GM18498 (cell line): ENCODE measurements around the gene PTGDS.

ENCODE experiments used
- ATAC-seq: cut with Tn5 transposase; IDR thresholded peaks from one replicate; pipeline ENCODE4 v1.9.1; 2021; ENCODE audit warnings: mild to moderate bottlenecking, moderate library complexity; ENCODE audit not compliant: unreplicated experiment

The PTGDS gene

DNA sequence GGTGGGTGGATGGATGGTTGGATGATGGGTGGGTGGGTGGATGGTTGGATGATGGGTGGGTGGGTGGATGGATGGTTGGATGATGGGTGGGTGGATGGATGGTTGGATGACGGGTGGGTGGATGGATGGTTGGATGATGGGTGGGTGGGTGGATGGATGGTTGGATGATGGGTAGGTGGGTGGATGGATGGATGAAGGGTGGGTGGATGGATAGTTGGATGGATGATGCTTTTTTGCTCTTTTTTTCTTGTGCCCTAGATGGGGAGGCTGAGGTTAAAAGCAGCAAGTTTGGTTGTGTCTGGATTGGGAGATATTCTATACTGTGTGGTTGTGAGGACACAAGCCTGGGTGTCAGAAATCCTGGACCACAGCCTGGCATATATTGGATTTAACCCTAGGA, 19.8 kb upstream of the PTGDS start:
- ATAC-seq = no peak

DNA sequence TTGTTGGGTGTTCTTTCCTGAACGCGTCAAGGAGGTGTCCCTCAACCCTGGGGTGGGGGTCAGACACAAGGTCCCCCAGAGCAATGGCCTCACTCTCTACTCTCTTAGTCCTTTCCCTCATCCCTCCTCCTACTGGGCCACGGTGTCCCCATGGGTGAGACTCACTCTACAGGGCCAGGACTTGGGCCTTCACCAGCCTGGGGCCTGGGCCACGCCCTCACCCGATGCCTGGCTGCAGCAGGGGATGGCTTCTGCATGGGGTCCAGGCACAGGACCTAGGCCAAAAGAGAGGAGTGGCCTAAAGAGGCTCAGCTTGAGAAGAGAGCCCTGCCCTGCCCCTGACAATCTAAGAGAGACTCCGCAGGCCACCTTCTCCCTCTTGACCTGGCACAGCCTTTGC, 19.4 kb upstream of the PTGDS start:
- ATAC-seq = no peak

DNA sequence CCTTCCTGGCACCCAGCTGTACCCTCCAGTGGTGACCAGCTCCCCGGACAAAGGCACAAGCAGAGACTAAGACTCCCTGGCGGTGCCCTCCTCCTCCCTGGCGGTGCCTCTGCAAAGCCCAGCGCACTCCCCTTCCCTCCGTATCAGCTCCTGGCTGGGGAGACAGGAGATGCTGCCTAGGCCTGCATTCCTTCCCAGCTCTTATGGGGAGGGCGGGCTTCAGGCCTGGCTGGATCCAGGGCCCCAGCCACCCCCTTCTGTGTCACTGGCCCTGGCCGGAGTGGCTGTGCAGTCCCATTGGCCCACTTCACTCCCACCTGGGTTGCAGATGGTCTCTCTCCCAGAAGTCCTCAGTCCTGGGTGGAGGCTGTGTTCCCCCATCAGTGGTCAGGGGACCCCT, 18.8 kb upstream of the PTGDS start:
- ATAC-seq = no peak

DNA sequence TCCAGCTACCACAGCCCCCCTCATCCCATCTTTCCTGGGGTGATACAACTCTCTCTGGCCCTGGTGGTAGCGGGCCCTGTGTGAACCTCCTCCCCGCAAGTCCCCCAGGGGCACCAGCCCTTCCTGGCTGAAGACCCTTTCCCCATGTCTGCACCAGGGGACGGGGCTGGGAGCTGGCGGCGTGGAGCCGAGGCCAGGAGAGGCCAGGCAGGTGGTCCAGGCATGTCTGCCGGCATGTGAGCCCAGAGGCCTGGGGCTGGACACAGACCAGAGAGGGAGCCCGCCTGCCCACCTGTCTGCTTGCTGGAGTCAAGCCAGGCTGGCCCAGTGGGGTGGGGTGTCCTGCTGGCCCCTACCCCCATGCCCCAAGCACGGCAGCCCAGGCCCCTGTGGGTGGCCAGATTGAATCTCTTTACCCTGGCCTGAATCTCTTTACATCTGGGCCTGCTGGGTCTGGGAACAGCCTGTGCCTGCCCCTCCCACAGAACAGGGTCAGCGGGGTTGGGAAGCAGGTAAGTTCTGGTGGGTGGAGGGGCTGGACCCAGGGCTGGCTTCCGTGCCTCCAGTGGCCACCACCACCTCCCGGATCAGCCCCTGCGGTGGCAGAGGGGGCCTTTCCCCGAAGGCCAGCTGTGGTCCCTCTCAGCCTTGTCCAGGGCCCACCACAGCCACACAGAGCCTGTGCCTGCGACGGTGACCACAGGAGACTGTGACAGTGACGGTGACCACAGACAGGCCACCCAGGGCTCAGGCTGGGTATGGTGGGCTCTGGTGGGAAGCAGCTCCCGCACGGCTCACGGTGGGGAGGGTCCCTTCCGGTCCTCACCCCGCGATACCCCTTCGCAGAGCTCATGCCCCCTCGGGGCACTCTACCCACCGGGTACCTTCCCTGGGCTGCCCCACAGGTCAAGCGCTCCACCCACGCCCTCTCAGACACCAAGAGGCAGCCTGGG, 18.1 kb upstream of the PTGDS start:
- ATAC-seq = no peak

DNA sequence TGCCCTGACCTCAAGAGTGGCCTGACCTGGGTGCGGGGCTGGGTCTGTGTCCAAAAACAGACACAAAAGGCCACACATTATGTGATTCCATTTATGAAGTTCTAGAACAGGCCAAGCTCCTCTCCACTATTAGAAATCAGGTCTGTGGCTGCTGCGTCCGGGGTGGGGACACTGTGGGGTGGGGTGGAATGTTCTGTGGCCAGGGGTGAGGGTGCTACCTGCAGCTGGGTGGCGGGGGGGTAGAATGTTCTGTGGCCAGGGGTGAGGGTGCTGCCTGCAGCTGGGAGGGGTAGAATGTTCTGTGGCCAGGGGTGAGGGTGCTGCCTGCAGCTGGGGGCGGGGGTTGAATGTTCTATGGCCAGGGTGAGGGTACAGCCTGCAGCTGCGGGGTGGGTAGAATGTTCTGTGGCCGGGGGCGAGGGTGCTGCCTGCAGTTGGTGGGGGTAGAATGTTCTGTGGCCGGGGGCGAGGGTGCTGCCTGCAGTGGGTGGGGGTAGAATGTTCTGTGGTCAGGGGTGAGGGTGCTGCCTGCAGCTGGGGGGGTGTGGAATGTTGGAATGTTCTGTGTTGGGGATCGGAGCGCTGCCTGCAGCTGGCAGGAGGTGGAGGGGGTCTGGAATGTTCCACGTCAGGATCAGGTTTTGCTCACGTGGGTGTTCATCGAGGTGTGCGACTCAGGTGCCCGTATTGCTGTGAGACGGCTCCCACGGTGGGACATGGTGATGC, 16.9 kb upstream of the PTGDS start:
- ATAC-seq = no peak

DNA sequence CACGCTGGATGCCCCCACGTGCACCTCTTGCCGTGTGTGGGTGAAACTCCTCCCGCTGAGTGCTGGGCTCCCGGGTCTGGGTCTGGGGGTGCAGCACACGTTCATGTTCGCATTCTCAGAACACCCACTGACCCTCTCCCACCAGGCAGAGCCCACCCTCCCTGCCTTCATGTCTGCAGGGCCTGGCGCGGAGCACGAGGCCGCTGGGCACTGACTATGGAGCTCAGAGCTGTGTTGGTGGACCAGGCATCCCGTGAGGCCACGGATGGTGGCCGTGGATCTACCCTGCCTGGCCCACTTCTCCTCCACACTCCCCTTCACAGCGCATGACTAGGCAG, 16.4 kb upstream of the PTGDS start:
- no peak for ATAC-seq

DNA sequence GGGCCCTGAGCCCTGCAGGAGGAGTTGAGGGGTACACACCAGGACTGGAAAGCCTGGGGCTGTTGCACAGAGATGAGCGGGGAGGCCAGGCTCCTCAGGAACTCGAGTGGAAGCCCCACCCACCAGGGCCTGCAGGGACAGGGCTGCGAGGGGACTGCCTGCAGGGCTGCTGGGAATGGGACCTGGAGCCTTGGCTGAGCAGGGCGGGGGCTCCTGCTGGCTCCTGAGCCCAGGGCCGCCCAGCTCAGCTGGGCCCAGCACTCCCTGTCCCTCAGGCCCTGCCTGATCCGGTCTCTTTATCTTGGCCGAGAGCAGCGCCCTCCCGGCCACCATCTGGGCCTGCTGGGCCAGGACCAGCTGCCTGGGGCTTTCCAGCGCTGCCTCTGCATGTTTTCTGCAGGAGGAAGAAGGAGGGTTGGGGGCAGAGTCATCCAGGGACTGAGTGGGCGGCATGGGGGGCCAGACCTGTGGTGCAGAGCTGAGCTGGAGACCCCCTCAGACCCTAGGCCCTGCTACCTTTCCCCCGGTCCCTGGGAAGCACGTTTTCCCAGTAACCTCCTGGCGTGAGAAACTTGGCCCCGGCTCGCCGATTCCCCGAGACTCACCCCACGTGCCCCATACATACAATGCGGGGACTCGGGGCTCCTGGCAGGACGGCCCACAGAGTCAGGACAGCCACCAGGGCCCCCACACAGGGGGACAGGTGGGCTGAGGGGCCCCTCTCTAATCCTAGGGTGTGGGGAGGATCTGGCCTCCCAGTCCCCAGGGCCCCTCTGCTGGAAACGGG, 15.8 kb upstream of the PTGDS start:
- no peak for ATAC-seq

DNA sequence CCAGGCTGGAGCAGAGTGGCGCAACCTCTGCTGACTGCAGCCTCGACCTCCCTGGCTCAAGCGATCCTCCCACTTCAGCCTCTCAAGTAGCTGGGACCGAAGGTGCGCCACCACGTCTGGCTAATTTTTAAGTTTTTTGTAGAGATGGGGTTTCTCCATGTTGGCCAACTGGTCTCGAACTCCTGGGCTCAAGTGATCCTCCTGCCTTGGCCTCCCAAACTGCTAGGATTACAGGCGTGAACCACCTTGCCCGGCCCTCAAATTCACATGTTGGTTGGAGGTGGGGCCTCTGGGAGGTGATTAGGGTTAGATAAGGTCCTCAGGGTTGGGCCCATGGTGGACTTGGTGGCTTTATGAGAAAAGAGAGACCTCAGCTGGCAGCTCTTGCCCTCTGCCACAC, 15.1 kb upstream of the PTGDS start:
- no peak for ATAC-seq

DNA sequence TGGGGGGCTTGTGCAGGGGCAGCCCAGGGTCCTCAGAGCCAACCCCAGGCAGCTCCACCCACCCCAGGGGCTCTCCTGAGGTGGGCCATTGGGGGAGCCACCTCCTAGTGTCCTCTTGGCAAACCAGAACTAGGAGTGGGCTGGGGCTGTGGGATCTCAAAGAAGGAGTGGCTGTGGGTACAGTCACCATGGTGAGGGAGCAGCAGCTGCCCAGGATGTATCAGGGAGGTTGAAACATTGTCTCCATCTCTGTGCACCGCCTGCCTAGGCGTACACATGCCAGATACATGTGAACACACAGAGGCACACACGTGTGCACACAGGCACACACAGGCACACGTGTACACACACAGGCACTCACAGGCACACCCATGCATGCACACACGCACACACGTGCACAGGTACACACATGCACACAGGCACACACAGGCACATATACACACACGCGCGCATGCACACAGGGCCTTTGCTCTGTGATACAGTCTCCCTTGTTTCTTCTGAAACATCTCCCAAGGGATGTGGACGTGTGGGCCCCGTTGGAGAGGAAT, 14.5 kb upstream of the PTGDS start:
- no peak for ATAC-seq

DNA sequence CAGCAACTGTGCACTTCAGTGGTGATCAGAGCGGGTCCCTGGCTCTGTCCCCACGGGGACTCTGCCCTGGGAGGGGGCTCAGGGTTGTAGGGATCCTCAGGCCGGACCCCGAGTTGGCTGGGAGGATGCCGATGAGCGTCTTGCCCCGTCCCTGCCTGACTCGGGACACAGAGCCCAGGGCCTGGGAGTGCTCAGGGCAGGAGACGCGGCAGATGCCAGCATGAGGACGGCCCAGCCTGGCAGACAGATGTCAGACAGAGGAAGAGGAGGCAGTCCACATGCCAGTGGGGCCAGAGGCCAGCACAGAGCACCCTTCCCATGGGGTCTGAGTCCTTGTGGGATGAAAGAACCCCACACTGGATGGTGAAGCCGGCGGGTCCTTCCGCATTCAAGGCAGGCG, 14.0 kb upstream of the PTGDS start:
- no peak for ATAC-seq

DNA sequence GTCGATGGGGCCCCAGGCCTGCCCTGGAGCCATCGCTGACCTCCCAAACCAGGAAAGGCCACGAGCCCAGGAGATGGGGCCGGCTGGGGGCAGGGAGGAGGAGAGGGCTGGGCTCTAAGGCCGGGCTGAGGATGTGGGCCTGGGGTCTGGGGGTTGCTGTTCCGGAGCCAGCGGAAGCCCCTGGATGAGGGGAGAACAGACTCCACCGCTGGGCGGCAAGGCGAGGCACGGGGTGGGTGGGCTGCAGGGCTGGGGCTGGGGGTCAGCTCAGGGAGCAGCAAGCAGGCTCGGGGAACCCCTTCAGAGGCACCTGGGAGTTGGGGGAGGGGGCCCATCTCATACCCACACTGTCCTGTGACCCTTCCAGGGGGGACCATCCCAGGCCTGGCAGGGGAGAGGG, 13.6 kb upstream of the PTGDS start:
- ATAC-seq = no peak

DNA sequence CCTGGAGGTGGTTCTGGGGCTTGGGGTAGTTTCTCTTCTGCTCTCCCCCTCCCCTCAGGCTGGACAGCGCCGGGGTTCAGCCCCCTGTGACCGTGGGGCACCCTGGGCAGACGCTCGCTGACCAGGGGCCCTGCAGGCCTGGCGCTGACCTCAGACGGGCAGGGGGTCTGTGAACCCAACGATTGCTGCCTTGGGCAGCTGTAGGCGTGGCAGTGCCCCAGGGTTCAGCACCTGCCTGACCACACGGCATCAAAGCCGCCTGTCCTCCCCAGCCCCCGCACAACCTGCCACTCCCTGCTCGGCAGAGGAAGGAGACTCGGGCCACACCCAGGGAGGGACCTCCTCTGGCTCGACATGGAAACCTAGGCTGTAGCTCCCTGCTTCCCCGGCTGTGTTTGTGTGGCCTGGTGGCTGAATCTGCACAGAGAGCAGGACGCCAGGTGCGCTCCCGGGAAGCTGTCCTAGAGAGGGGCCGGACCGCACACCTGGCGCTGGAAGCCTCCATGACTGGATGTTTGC, 13.1 kb upstream of the PTGDS start:
- ATAC-seq = no peak

DNA sequence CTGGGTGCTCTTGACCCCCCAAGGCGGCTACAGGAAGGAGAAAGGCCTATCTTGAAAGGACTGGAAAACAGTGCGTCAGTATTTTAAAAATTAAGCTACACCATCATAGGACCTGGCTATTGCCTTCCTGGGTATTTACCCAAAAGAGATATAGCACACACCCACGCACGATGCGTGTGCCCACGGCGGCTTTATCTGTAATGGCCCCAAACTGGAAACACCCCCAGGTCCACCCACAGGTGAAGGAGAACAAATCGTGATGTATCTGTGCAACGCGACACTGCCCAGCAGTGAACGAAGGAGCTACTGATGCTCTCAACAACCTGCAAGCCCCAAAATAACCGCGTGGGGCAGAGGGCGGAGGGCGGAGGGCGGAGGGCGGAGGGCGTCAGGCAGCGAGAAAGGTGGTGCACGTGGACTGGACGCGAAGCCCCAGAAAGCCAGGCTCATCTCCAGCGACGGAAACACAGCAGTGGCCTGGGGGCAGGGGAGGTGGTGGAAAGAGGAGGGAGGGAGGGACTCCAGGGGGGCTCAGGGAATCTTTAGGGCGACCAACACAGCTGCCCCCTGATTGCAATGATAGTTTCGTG, 12.4 kb upstream of the PTGDS start:
- no peak for ATAC-seq

DNA sequence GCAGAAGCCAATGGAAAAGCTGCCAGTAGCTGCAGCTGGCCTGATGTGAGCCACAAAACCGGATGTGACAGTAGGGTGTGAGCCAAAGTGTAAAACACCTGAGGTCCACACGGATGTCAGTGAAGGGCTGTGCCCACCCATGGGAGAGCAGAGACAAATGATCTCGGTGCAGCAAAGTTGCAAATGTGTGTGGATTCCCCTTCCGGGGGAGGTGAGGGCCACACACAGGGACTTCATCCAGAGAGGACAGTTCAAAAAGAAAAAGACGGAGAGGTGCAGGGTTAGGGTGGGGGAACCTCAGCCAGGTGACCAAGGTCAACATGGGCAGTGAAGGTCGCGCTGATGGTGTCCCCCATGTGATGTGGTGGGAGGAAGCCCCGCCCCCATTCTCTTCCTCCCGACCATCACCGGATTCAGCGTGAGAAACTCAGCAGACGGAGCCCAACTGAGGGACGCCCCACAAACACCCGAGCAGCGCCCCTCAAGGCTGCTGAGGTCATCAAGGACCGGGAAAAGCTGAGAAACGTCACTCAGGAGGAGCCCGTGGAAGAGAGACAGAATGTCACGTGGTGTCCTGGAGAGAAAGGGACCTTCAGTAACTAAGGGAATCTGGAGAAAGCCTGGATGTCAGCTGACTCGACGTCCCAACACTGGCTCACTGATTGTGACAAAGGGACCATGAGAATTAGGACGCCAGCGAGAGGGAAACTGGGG, 11.4 kb upstream of the PTGDS start:
- no peak for ATAC-seq

DNA sequence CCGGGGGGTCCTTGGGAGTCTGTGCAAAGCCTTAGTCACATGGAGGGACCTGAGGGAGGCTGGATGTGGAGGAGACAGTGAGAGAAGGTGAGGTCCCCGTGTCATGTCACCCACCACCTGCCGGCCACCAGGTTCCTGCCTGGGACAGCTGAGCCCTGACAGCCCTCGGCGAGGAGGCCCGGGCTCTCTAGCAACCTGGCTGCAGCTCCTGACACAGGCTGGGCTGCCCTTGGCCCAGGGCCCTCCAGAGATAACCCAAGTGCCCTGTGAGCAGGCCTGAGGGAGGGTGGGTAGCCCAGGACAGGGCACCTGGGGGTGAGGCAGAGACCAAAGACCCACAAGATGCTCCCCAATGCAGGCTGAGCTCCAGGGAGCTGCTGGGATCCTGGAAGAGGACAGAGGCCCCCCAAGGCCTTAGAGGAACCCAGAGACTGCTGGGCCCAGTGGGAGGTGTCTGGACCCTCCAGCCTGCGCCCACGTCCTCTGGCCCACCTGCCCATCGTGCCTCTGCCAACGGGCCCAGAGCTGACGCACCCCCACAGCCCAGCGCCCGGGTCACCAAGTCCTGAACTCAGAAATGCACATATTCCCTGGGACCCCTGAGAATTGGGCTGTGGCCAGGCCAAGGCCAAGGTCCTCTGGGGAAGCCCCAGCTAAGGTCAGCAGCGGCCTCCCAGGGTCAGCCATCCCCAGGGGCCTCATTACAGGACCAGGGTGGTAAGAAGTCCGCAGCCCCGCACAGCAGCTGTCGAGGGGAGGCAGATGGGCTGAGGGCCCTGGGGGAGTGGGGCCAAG, 8.8 kb upstream of the PTGDS start:
- ATAC-seq = no peak

DNA sequence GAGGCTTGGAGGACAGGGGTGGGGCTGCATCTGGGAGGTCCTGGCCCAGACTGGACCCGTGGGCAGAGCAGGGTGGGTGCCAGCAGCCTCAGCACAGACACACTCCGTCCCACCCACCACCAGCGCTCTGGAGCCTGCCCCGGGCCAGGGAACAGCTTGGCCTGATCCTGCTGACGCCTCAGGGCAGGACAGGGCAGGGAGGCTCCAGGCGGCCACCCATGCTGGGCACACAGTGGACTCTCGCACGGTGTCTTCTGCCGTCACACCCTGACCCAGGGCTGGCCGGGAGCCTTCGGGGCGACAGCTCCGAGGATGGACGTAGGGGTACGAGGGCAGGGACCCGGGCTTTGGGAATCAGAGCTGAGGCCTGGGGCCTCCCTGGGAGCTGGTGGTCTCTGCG, 8.2 kb upstream of the PTGDS start:
- ATAC-seq = no peak

DNA sequence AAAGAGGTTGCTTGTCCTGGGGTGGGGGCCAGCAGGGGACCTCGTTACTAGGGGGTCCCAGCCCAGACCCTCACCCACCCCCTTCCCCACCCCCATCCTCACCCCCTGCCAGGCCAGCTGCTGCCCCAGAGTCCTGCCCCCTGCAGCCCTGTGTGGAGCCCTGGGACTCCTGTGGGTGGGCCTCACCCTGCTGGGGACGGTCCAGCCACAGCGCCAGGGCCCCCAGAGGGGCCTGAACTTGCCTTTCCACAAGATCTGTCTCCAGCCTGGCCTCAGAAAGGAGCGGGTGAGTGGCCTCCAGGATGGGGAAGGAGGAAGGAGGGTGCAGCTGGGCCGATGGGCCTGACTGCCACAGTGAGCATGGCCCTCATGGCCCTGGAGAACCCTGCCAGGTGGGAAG, 7.5 kb upstream of the PTGDS start:
- ATAC-seq = no peak

DNA sequence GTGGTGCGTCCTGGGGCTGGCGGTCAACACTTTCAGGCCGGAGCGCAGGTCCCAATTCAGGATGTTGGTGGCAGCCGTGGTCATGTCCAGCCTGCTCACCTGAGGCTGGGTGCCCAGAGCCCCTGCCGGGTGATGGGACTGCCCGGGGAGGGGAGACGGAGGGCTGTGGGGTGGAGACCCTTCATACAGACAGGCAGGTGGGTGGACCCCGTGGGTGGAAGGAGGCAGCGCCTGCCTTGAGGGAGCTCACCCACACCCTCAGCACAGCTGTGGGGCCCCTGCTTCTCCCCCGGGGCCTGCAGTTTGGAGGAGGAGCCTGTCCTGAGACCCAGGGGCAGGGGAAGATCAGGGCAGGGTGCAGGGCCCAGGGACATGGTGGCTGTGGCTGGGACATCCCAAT, 6.9 kb upstream of the PTGDS start:
- ATAC-seq = no peak

DNA sequence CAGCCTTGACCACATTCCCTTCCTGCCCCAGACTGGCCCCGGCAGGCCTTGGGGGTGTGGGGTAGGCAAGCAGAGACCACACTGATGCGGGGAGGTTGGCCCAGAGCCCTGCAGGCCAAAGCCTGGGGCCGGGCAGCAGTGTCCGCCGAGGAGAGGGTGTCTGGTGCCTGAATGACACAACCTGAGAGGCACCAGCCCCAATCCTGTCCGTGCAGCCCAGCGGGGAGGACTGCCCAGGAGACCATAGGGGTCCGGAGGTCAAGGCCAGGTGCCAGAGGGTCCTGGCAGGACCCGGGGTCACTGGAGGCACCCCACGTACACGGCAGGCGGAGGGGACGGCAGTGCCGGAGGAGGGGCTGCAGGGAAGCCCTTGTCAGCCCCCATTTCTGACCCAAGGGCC, 5.6 kb upstream of the PTGDS start:
- no peak for ATAC-seq
